ENCODE measurements around the gene GPC6.

GRCh38 chr13:93698016-93698613 is 471.5 kb downstream of the GPC6 start:
- no peak for TF ChIP-seq CTCF (IDR thresholded peaks at IDR 0.05; ENCODE audit: insufficient read depth, low read length)
- TF ChIP-seq, protein P1, sequence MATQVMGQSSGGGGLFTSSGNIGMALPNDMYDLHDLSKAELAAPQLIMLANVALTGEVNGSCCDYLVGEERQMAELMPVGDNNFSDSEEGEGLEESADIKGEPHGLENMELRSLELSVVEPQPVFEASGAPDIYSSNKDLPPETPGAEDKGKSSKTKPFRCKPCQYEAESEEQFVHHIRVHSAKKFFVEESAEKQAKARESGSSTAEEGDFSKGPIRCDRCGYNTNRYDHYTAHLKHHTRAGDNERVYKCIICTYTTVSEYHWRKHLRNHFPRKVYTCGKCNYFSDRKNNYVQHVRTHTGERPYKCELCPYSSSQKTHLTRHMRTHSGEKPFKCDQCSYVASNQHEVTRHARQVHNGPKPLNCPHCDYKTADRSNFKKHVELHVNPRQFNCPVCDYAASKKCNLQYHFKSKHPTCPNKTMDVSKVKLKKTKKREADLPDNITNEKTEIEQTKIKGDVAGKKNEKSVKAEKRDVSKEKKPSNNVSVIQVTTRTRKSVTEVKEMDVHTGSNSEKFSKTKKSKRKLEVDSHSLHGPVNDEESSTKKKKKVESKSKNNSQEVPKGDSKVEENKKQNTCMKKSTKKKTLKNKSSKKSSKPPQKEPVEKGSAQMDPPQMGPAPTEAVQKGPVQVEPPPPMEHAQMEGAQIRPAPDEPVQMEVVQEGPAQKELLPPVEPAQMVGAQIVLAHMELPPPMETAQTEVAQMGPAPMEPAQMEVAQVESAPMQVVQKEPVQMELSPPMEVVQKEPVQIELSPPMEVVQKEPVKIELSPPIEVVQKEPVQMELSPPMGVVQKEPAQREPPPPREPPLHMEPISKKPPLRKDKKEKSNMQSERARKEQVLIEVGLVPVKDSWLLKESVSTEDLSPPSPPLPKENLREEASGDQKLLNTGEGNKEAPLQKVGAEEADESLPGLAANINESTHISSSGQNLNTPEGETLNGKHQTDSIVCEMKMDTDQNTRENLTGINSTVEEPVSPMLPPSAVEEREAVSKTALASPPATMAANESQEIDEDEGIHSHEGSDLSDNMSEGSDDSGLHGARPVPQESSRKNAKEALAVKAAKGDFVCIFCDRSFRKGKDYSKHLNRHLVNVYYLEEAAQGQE (IDR thresholded peaks at IDR 0.05; ENCODE audit: insufficient replicate concordance, low read depth): no peak

Data from HL-60 (cell line).